Liver (tissue), 9 donors: Measurements from ENCODE around the gene ALDH7A1. TPM values are rescaled to one million over a fixed set of nuclear protein-coding genes. Genes with fewer than 3 reads are reported as not detected.

Experiments
- DNase-seq: peaks from one replicate; pipeline ENCODE4 v3.0.0-alpha.2; 2017; ENCODE audit warnings: low spot score
- H3K27ac ChIP-seq, 2 donors: one replicate each; pipeline ENCODE4 v1.7.0; 2013; ENCODE audit warnings: inconsistent platforms in 2 of 2, low read length in 2 of 2, control low read depth in 1 of 2, low read depth in 1 of 2, mild to moderate bottlenecking in 1 of 2
- H3K27me3 ChIP-seq, 4 donors: one replicate each; pipeline versions ENCODE4 v1.6.1 to v1.7.0; 2013; ENCODE audit warnings: low read length in 3 of 4, inconsistent platforms in 1 of 4, mild to moderate bottlenecking in 1 of 4, moderate library complexity in 1 of 4; ENCODE audit not compliant: control insufficient read depth in 4 of 4, insufficient read depth in 4 of 4
- H3K36me3 ChIP-seq, 4 donors: one replicate each; pipeline versions ENCODE4 v1.6.1 to v1.7.0; 2013; ENCODE audit warnings: low read length in 3 of 4, mild to moderate bottlenecking in 3 of 4, low read depth in 1 of 4, moderate library complexity in 1 of 4; ENCODE audit not compliant: control insufficient read depth in 4 of 4, insufficient read depth in 3 of 4
- H3K4me1 ChIP-seq, 4 donors: one replicate each; pipeline versions ENCODE4 v1.6.1 to v1.7.0; 2013; ENCODE audit warnings: low read length in 3 of 4, mild to moderate bottlenecking in 3 of 4, moderate library complexity in 1 of 4; ENCODE audit not compliant: control insufficient read depth in 4 of 4, insufficient read depth in 4 of 4
- H3K4me3 ChIP-seq, 3 donors: one replicate each; pipeline versions ENCODE4 v1.6.1 to v1.7.0; 2013; ENCODE audit warnings: low read length in 3 of 3, control low read depth in 1 of 3, low read depth in 1 of 3, mild to moderate bottlenecking in 1 of 3
- H3K9ac ChIP-seq, 2 donors: one replicate each; pipeline ENCODE4 v1.7.0; 2013; ENCODE audit warnings: low read length in 2 of 2, mild to moderate bottlenecking in 2 of 2, moderate library complexity in 2 of 2, control low read depth in 1 of 2, low read depth in 1 of 2
- H3K9me3 ChIP-seq, 4 donors: one replicate each; pipeline versions ENCODE4 v1.6.1 to v1.7.0; 2013; ENCODE audit warnings: low read length in 3 of 4; ENCODE audit not compliant: control insufficient read depth in 4 of 4
- FOXA1 ChIP-seq: IDR thresholded peaks from 2 replicates; pipeline ENCODE4 v1.6.1; 2016; ENCODE audit warnings: antibody characterized with exemption
- FOXA2 ChIP-seq: IDR thresholded peaks from 2 replicates; pipeline ENCODE4 v1.6.1; 2016; ENCODE audit warnings: antibody characterized with exemption
- GABPA ChIP-seq, 2 donors: IDR thresholded peaks in 1 of 2; conservative IDR thresholded peaks in 1 of 2; 2 replicates each; pipeline ENCODE4 v1.6.1; 2016; ENCODE audit warnings: antibody characterized with exemption in 2 of 2, mild to moderate bottlenecking in 1 of 2, moderate library complexity in 1 of 2
- HNF4A ChIP-seq, 2 donors: conservative IDR thresholded peaks; 2 replicates each; pipeline ENCODE4 v1.6.1; 2016; ENCODE audit warnings: antibody characterized with exemption in 2 of 2, mild to moderate bottlenecking in 2 of 2
- HNF4G ChIP-seq: IDR thresholded peaks from 2 replicates; pipeline ENCODE4 v1.6.1; 2016; ENCODE audit warnings: antibody characterized with exemption
- JUND ChIP-seq, 2 donors: IDR thresholded peaks; 2 replicates each; pipeline ENCODE4 v1.6.1; 2016; ENCODE audit warnings: antibody characterized with exemption in 2 of 2
- NR2F2 ChIP-seq: IDR thresholded peaks from 2 replicates; pipeline ENCODE4 v1.6.1; 2016; ENCODE audit warnings: antibody characterized with exemption
- RAD21 ChIP-seq, 2 donors: IDR thresholded peaks; 2 replicates each; pipeline ENCODE4 v1.6.1; 2016; ENCODE audit warnings: antibody characterized with exemption in 2 of 2, mild to moderate bottlenecking in 2 of 2
- RXRA ChIP-seq, 2 donors: IDR thresholded peaks; 2 replicates each; pipeline ENCODE4 v1.6.1; 2017 to 2018; ENCODE audit warnings: antibody characterized with exemption in 2 of 2, mild to moderate bottlenecking in 1 of 2
- SP1 ChIP-seq: IDR thresholded peaks from 2 replicates; pipeline ENCODE4 v1.6.1; 2018; ENCODE audit warnings: antibody characterized with exemption, mild to moderate bottlenecking
- TAF1 ChIP-seq: conservative IDR thresholded peaks from 2 replicates; pipeline ENCODE4 v1.6.1; 2016; ENCODE audit warnings: antibody characterized with exemption, mild to moderate bottlenecking
- YY1 ChIP-seq: IDR thresholded peaks from 2 replicates; pipeline ENCODE4 v1.6.1; 2016; ENCODE audit warnings: antibody characterized with exemption, mild to moderate bottlenecking
- WGBS: extraction: QIAGEN DNeasy Blood & Tissue Kit; methylation state at CpG from one replicate; pipeline ENCODE4 v1.1.7; 2013; 5-methylcytosine and 5-hydroxymethylcytosine counted together
- polyA plus RNA-seq, 2 donors: library from polyadenylated mRNA; stranded (reverse) in 1 of 2; unstranded in 1 of 2; fragments of 200-250 nt in 1 of 2; fragments of >200 nt in 1 of 2; fragmentation: Nextera tagmentation in 1 of 2; extraction: Ambion mirVana in 1 of 2; gene quantifications; one replicate each; pipeline versions ENCODE4 v1.2.1 to v1.2.3, GENCODE V29; 2013 to 2015
- total RNA-seq, 2 donors: library from RNA; depleted of rRNA; stranded (reverse); fragments of >200 nt; gene quantifications; one replicate each; pipeline ENCODE4 v1.2.3, GENCODE V29; 2014
- TF ChIP-seq, protein P1 (sequence below): IDR thresholded peaks from 2 replicates; pipeline ENCODE4 v1.6.1; 2016; ENCODE audit warnings: antibody characterized with exemption
- TF ChIP-seq, protein P2 (sequence below): fragments of 150-350 bp; IDR thresholded peaks from 2 replicates; pipeline ENCODE4 v1.5.1; 2017; ENCODE audit warnings: improper control_type of control experiment, low read depth, low read length; ENCODE audit not compliant: missing input control
- TF ChIP-seq, protein P3 (sequence below): IDR thresholded peaks from 2 replicates; pipeline ENCODE4 v1.6.1; 2016; ENCODE audit warnings: antibody characterized with exemption
- TF ChIP-seq, protein P4 (sequence below): IDR thresholded peaks from 2 replicates; pipeline ENCODE4 v1.6.1; 2016; ENCODE audit warnings: antibody characterized with exemption
- donor health status: healthy.
- donor health status: healthy.
- donor health status: healthy.
- donor health status: healthy.
- donor health status: healthy.

The ALDH7A1 gene
- total and polyA plus RNA-seq, 4 donors = 47.7 to 86.9 (median 58.4) TPM

DNA sequence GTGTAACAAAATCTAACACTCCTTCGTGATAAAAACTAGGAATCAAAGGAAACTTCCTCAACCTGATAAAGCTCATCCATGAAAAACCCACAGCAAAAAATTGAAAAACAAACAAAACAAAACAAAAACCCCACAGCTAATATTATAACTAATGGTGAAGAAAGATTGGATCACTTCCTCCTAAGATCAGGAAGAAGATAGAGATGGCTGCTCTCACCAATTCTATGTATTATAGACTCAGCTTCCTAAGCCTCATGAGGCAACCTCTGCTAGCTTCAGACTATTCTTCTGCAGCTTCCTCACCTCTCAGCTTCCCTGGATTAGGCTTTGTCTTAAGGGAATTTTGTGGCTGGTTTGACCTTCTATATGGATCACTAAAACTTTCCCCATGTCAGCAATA lies 45.8 kb upstream of the ALDH7A1 start:
- Histone ChIP-seq H3K27me3 (no peaks in the 10 kb centered on the region), H3K4me3 (no peak overlapping the region), H3K4me1 (no peaks in the 10 kb centered on the region), H3K27ac (no peak overlapping the region), H3K36me3 (no peaks in the 10 kb centered on the region), H3K9me3 (peaks cover 0 to 3% (median 2%) of the 10 kb centered on the region in 4 donors), H3K9ac (no peak overlapping the region)
- WGBS = 94% methylated on average over 1 of the region's 1 CpG
- DNase-seq = no peak
- TF ChIP-seq, protein P1, sequence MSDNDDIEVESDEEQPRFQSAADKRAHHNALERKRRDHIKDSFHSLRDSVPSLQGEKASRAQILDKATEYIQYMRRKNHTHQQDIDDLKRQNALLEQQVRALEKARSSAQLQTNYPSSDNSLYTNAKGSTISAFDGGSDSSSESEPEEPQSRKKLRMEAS = no peak

DNA sequence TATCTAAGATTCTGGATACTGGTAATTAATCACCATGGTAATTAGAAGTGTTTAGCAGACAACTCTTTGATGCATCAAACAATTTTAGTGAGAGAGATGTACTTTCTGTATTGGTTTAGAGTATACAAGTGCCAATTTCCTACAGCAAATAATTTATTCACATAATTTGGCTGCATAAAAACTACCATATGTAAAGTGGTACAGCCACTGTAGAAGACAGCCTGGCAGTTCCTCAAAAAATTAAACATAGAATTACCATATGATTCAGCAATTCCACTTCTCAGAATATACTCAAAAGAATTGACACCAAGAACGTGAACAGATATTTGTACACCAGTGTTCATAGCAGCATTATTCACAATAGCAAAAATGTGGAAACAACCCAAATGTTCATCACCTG lies 41.9 kb upstream of the ALDH7A1 start:
- no peak for TF ChIP-seq FOXA1
- no peaks in the 10 kb centered on the region for H3K27me3 ChIP-seq
- no peak for DNase-seq

DNA sequence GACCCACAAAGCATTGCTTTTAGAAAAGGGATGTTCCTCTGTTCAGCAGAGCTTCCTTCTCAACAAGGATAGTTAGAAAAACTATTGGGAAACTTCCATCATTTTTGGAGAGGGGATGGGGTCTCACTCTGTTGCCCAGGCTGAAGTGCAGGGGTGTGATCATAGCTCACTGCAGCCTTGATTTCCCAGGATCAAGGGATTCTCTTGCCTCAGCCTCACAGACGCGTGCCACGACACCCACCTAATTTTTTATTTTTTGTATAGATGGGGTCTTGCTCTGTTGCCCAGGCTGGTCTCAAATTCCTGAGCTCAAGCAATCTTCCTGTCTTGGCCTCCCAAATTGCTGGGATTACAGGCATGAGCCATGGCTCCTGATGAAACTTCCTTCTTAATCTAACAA lies 40.6 kb upstream of the ALDH7A1 start:
- 98% methylated on average over 3 of the region's 3 CpGs for WGBS

More for the DNA sequence above, 41.9 kb upstream of the ALDH7A1 start:
- H3K9ac ChIP-seq = no peak overlapping the region
- H3K27ac ChIP-seq = no peak overlapping the region
- WGBS = 84% methylated on average over 1 of the region's 1 CpG
- no peak overlapping the region for H3K4me3 ChIP-seq
- no peaks in the 10 kb centered on the region for H3K36me3 ChIP-seq
- no peaks in the 10 kb centered on the region for H3K9me3 ChIP-seq
- peaks cover 0 to 3% (median 0%) of the 10 kb centered on the region in 4 donors for H3K4me1 ChIP-seq

DNA sequence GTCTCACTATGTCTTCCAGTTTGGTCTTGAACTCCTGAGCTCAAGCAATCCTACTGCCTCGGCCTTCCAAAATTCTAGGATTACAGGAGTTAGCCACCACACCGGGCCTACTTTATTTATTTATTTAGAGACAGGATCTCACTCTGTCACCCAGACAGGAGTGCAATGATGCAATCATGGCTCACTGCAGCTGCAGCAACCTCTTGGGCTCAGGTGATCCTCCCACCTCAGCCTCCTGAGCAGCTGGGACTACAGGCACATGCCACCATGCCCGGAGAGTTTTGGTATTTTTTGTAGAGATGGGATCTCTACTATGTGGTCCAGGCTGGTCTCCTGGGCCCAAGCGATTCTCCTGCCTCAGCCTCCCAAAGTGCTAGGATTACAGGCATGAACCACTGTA lies 38.5 kb upstream of the ALDH7A1 start:
- Histone ChIP-seq H3K4me1 (peaks cover 2 to 9% (median 5%) of the 10 kb centered on the region in 4 donors), H3K9ac (no peak overlapping the region), H3K36me3 (no peaks in the 10 kb centered on the region), H3K4me3 (no peak overlapping the region), H3K27me3 (no peaks in the 10 kb centered on the region), H3K9me3 (no peaks in the 10 kb centered on the region), H3K27ac (no peak overlapping the region)
- WGBS = 87% methylated on average over 4 of the region's 4 CpGs
- TF ChIP-seq SP1 (no peak), YY1 (no peak), HNF4G (no peak), HNF4A (conservative IDR thresholded peaks at IDR 0.05) (no peak), TAF1 (no peak), JUND (IDR thresholded peaks at IDR 0.05) (no peak), FOXA2 (no peak), RAD21 (IDR thresholded peaks at IDR 0.05) (no peak), GABPA (IDR thresholded peaks at IDR 0.05 in 1 of 2, conservative IDR thresholded peaks at IDR 0.05 in 1 of 2) (no peak)
- TF ChIP-seq, protein P2, sequence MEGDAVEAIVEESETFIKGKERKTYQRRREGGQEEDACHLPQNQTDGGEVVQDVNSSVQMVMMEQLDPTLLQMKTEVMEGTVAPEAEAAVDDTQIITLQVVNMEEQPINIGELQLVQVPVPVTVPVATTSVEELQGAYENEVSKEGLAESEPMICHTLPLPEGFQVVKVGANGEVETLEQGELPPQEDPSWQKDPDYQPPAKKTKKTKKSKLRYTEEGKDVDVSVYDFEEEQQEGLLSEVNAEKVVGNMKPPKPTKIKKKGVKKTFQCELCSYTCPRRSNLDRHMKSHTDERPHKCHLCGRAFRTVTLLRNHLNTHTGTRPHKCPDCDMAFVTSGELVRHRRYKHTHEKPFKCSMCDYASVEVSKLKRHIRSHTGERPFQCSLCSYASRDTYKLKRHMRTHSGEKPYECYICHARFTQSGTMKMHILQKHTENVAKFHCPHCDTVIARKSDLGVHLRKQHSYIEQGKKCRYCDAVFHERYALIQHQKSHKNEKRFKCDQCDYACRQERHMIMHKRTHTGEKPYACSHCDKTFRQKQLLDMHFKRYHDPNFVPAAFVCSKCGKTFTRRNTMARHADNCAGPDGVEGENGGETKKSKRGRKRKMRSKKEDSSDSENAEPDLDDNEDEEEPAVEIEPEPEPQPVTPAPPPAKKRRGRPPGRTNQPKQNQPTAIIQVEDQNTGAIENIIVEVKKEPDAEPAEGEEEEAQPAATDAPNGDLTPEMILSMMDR = no peak
- DNase-seq = no peak

More for the DNA sequence above, 40.6 kb upstream of the ALDH7A1 start:
- Histone ChIP-seq H3K27me3 (no peaks in the 10 kb centered on the region), H3K9me3 (no peaks in the 10 kb centered on the region), H3K9ac (no peak overlapping the region), H3K36me3 (no peaks in the 10 kb centered on the region), H3K4me1 (peaks cover 2 to 9% (median 5%) of the 10 kb centered on the region in 4 donors), H3K4me3 (no peak overlapping the region), H3K27ac (no peak overlapping the region)
- TF ChIP-seq FOXA1 (no peak), NR2F2 (no peak), TAF1 (no peak), JUND (IDR thresholded peaks at IDR 0.05) (no peak), HNF4G (no peak), RXRA (IDR thresholded peaks at IDR 0.05) (no peak)
- TF ChIP-seq, protein P3, sequence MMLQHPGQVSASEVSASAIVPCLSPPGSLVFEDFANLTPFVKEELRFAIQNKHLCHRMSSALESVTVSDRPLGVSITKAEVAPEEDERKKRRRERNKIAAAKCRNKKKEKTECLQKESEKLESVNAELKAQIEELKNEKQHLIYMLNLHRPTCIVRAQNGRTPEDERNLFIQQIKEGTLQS = no peak
- TF ChIP-seq, protein P4, sequence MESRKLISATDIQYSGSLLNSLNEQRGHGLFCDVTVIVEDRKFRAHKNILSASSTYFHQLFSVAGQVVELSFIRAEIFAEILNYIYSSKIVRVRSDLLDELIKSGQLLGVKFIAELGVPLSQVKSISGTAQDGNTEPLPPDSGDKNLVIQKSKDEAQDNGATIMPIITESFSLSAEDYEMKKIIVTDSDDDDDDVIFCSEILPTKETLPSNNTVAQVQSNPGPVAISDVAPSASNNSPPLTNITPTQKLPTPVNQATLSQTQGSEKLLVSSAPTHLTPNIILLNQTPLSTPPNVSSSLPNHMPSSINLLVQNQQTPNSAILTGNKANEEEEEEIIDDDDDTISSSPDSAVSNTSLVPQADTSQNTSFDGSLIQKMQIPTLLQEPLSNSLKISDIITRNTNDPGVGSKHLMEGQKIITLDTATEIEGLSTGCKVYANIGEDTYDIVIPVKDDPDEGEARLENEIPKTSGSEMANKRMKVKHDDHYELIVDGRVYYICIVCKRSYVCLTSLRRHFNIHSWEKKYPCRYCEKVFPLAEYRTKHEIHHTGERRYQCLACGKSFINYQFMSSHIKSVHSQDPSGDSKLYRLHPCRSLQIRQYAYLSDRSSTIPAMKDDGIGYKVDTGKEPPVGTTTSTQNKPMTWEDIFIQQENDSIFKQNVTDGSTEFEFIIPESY = no peak
- DNase-seq = no peak
